Nephron progenitor cell (in vitro differentiated cells): ENCODE results near the gene CACNA2D3.

ENCODE experiments used
- DNase-seq: peaks from one replicate; pipeline ENCODE4 v3.0.0; 2021
- H3K27ac Mint-ChIP-seq: 2 replicates; pipeline ENCODE4 v1.8.0; 2021; ENCODE audit warnings: mild to moderate bottlenecking, moderate library complexity, mixed read lengths
- H3K27me3 Mint-ChIP-seq: 2 replicates; pipeline ENCODE4 v1.8.0; 2021; ENCODE audit warnings: mild to moderate bottlenecking, low read depth, mixed read lengths; ENCODE audit not compliant: poor library complexity
- H3K36me3 Mint-ChIP-seq: 2 replicates; pipeline ENCODE4 v1.8.0; 2021; ENCODE audit warnings: low read depth, mixed read lengths
- H3K4me1 Mint-ChIP-seq: 2 replicates; pipeline ENCODE4 v1.8.0; 2021; ENCODE audit warnings: mixed read lengths
- H3K4me3 Mint-ChIP-seq: 2 replicates; pipeline ENCODE4 v1.8.0; 2021; ENCODE audit warnings: mild to moderate bottlenecking, moderate library complexity, mixed read lengths
- H3K9me3 Mint-ChIP-seq: 2 replicates; pipeline ENCODE4 v1.8.0; 2021; ENCODE audit warnings: mild to moderate bottlenecking, moderate library complexity, mixed read lengths
- TF ChIP-seq, protein P1 (sequence below): fragments of 200-600 bp; sonication (generic); IDR thresholded peaks from 2 replicates; pipeline ENCODE4 v1.5.0; 2021; ENCODE audit warnings: antibody characterized with exemption

CACNA2D3 gene

DNA sequence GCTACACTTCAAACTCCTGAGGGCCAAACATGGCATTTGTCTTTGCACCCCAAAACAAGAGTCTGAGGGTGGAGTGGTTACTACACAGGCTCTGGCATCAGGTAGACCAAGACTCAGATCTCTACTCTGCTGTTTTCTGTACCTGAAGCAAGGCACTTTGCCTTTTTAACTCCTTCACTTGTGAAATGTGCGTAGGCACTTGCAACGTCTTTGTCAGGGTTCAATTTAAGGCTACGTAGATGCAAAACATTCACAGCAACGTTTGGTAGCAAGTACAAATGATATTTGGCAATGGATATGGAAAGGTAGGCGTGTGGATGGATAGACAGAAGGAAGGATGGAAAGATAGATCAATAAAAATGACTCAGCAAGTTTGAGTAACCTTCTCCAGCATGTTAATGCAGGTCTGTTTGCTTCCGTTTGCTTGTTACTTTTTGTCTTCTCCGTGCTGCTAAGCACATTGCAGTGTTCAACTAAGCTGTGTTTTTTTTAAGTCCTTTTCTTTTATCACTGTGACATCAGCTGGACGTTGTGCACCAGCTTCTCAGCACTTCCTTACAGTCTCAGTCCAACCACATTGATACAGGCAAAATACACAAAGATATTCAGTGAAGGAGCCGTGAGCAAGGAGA lies 704.8 kb downstream of the CACNA2D3 start:
- H3K9me3 Mint-ChIP-seq = peaks cover 34% of the 10 kb centered on the region
- TF ChIP-seq, protein P1, sequence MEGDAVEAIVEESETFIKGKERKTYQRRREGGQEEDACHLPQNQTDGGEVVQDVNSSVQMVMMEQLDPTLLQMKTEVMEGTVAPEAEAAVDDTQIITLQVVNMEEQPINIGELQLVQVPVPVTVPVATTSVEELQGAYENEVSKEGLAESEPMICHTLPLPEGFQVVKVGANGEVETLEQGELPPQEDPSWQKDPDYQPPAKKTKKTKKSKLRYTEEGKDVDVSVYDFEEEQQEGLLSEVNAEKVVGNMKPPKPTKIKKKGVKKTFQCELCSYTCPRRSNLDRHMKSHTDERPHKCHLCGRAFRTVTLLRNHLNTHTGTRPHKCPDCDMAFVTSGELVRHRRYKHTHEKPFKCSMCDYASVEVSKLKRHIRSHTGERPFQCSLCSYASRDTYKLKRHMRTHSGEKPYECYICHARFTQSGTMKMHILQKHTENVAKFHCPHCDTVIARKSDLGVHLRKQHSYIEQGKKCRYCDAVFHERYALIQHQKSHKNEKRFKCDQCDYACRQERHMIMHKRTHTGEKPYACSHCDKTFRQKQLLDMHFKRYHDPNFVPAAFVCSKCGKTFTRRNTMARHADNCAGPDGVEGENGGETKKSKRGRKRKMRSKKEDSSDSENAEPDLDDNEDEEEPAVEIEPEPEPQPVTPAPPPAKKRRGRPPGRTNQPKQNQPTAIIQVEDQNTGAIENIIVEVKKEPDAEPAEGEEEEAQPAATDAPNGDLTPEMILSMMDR = no peak
- no peak for DNase-seq
- H3K27ac Mint-ChIP-seq = no peak overlapping the region
- peaks cover 15% of the 10 kb centered on the region for H3K4me1 Mint-ChIP-seq
- peaks cover 12% of the 10 kb centered on the region for H3K36me3 Mint-ChIP-seq
- H3K27me3 Mint-ChIP-seq = peaks cover 4% of the 10 kb centered on the region
- H3K4me3 Mint-ChIP-seq = no peak overlapping the region

DNA sequence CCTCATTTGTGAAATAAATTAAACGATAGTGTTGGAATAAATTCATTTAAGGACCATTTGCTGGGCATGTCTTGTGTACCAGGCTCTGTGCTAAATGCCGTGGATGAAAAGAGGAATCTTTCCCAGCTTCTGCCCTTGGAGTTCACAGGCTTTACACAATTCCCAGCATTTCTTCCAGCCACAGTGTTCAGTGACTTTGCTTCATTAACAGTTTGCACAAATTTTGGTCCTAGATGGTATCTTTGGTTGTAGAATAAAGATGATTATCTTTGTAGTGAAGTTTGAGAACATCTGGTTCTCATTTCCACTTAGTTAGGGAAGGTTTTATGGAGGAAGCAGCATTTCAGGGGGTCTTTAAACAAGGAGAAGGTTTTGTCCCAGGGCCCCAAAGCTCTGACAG lies 705.4 kb downstream of the CACNA2D3 start:
- Mint-ChIP-seq H3K4me1 (peaks cover 12% of the 10 kb centered on the region), H3K9me3 (peaks cover 34% of the 10 kb centered on the region), H3K4me3 (no peak overlapping the region), H3K27me3 (peaks cover 4% of the 10 kb centered on the region), H3K27ac (peak overlapping the region; percentile 34), H3K36me3 (peaks cover 12% of the 10 kb centered on the region)
- TF ChIP-seq, protein P1 = no peak
- no peak for DNase-seq

DNA sequence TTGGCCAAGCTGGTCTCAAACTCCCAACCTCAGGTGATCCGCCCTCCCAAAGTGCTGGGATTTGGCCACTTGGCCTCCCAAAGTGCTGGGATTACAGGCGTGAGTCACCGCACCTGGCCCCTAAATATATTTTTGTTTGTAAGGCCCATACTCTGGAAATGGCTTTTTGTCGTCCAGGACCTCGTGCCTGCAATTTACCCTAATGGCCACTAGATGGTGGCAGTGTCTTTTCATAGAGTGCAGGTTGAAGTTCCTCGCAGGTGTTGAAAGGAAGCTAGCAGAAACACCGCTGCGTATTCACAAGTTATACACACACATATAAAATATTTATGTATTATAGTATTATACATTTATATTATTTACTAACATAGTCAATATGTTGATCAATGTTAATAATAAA lies 708.3 kb downstream of the CACNA2D3 start:
- Mint-ChIP-seq H3K9me3 (peaks cover 34% of the 10 kb centered on the region), H3K4me1 (peaks cover 13% of the 10 kb centered on the region), H3K4me3 (no peak overlapping the region), H3K27ac (no peak overlapping the region), H3K27me3 (peaks cover 4% of the 10 kb centered on the region), H3K36me3 (peaks cover 12% of the 10 kb centered on the region)
- TF ChIP-seq, protein P1 = peak; percentile 64
- peak; percentile 25 for DNase-seq

GRCh38 chr3:54831112-54831511 lies 708.8 kb downstream of the CACNA2D3 start:
- Mint-ChIP-seq H3K4me1 (peaks cover 16% of the 10 kb centered on the region), H3K9me3 (peaks cover 34% of the 10 kb centered on the region), H3K27me3 (peaks cover 4% of the 10 kb centered on the region), H3K4me3 (no peak overlapping the region), H3K27ac (no peak overlapping the region), H3K36me3 (peaks cover 12% of the 10 kb centered on the region)
- no peak for DNase-seq
- TF ChIP-seq, protein P1 = no peak

GRCh38 chr3:54832876-54833275 lies 710.5 kb downstream of the CACNA2D3 start:
- no peak overlapping the region for H3K27ac Mint-ChIP-seq
- H3K9me3 Mint-ChIP-seq = peaks cover 37% of the 10 kb centered on the region
- TF ChIP-seq, protein P1 = no peak
- peaks cover 12% of the 10 kb centered on the region for H3K36me3 Mint-ChIP-seq
- H3K4me3 Mint-ChIP-seq = no peak overlapping the region
- peaks cover 22% of the 10 kb centered on the region for H3K4me1 Mint-ChIP-seq
- no peak for DNase-seq
- peaks cover 7% of the 10 kb centered on the region for H3K27me3 Mint-ChIP-seq

DNA sequence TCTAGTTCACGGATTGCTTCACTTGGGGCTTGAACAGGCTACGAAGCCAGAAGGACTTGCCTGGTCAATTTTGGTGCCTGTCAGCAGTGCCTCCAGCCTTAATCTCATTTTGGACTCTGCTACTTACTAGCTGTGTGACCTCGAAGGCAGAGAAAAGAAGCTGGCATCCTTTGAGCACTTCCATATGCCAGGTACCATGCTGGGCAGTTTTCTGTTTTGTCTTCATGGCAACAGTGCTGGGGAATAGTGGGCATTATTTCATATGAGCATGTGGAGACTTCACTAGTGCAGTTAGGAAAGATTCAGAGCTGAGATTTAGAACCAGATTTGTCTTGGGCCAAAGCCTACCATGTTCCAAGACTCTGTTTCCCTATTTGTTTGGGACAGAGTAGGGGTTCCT lies 713.3 kb downstream of the CACNA2D3 start:
- no peaks in the 10 kb centered on the region for H3K36me3 Mint-ChIP-seq
- H3K9me3 Mint-ChIP-seq = peaks cover 18% of the 10 kb centered on the region
- H3K27ac Mint-ChIP-seq = no peak overlapping the region
- no peak for DNase-seq
- no peak overlapping the region for H3K4me3 Mint-ChIP-seq
- H3K27me3 Mint-ChIP-seq = peaks cover 7% of the 10 kb centered on the region
- TF ChIP-seq, protein P1 = no peak
- H3K4me1 Mint-ChIP-seq = peaks cover 25% of the 10 kb centered on the region
